Tibial nerve (tissue), 4 donors: ENCODE results near the gene TTC1. TPM values are rescaled to one million over a fixed set of nuclear protein-coding genes. Genes with fewer than 3 reads are reported as not detected.
"Not testable (repeated sequence)": the region's sequence is repeated elsewhere in the genome, so short reads cannot be mapped to it uniquely, and the experiment has no call there.

Experiments
- DNase-seq, 2 donors: peaks; one replicate each; pipeline ENCODE4 v3.0.0-alpha.2; 2019; ENCODE audit warnings: low spot score in 2 of 2
- H3K27ac ChIP-seq, 4 donors: fragments of 200-600 bp; sonication (generic) in 3 of 4; one replicate each; pipeline ENCODE4 v1.5.1; 2017 to 2019; ENCODE audit warnings: mild to moderate bottlenecking in 1 of 4
- H3K27me3 ChIP-seq, 2 donors: fragments of 200-600 bp; sonication (generic) in 1 of 2; one replicate each; pipeline versions ENCODE4 v1.5.1 to v1.6.0; 2017 to 2019
- H3K36me3 ChIP-seq, 3 donors: fragments of 200-600 bp; sonication (generic); one replicate each; pipeline ENCODE4 v1.5.1; 2018 to 2019
- H3K4me1 ChIP-seq, 4 donors: fragments of 200-600 bp; sonication (generic) in 3 of 4; one replicate each; pipeline ENCODE4 v1.5.1; 2017 to 2019
- H3K4me3 ChIP-seq, 4 donors: fragments of 200-600 bp; sonication (generic) in 3 of 4; one replicate each; pipeline ENCODE4 v1.5.1; 2017 to 2019; ENCODE audit warnings: mild to moderate bottlenecking in 1 of 4, moderate library complexity in 1 of 4
- H3K9me3 ChIP-seq, 4 donors: fragments of 200-600 bp; sonication (generic) in 3 of 4; one replicate each; pipeline ENCODE4 v1.5.1; 2017 to 2019
- CTCF ChIP-seq, 5 experiments: fragments of 200-600 bp in 3 of 5; fragments of 450-650 bp in 2 of 5; sonication (generic) in 3 of 5; IDR thresholded peaks; one replicate each; pipeline ENCODE4 v1.5.1; 2016 to 2019; ENCODE audit warnings: antibody characterized with exemption in 5 of 5, mild to moderate bottlenecking in 3 of 5, moderate library complexity in 2 of 5
- EP300 ChIP-seq, 2 donors: sonication (generic); formaldehyde crosslinking; IDR thresholded peaks; one replicate each; pipeline ENCODE4 v1.6.1; 2017; ENCODE audit warnings: antibody characterized with exemption in 2 of 2, mild to moderate bottlenecking in 1 of 2
- POLR2A ChIP-seq, 2 donors: fragments of 450-650 bp; IDR thresholded peaks; one replicate each; pipeline ENCODE4 v1.6.1; 2017; ENCODE audit warnings: antibody characterized with exemption in 2 of 2, mild to moderate bottlenecking in 2 of 2, moderate library complexity in 2 of 2
- WGBS, 2 donors: methylation state at CpG; one replicate each; pipeline ENCODE4 v1.1.5; 2018; 5-methylcytosine and 5-hydroxymethylcytosine counted together
- total RNA-seq, 4 donors: library from RNA; depleted of rRNA; stranded (reverse); fragments of >200 nt; gene quantifications; one replicate each; pipeline ENCODE4 v1.1.0, GENCODE V29; 2016

The TTC1 gene
- total RNA-seq, 4 donors from 2014 or later = 27.6 to 40.4 (median 36.9) TPM

GRCh38 chr5:160060001-160060400 is 51.1 kb downstream of the TTC1 start:
- H3K4me3 ChIP-seq = no peak overlapping the region
- no peaks in the 10 kb centered on the region for H3K4me1 ChIP-seq
- H3K27me3 ChIP-seq = no peaks in the 10 kb centered on the region
- no peak for TF ChIP-seq CTCF (IDR thresholded peaks at IDR 0.05)
- no peak for TF ChIP-seq POLR2A (IDR thresholded peaks at IDR 0.05)
- TF ChIP-seq EP300 (IDR thresholded peaks at IDR 0.05) = no peak
- no peak overlapping the region for H3K27ac ChIP-seq
- peaks cover 0 to 7% (median 0%) of the 10 kb centered on the region in 4 donors for H3K9me3 ChIP-seq
- no peak for DNase-seq
- 75 to 80% methylated on average over 4 of the region's 4 CpGs for WGBS, 2 donors
- H3K36me3 ChIP-seq = peaks cover 0 to 97% (median 1%) of the 10 kb centered on the region in 3 donors

- no peak overlapping the region for H3K27ac ChIP-seq
- H3K4me1 ChIP-seq = no peaks in the 10 kb centered on the region
- WGBS, 2 donors = 74 to 80% methylated on average over 3 of the region's 3 CpGs
- no peak for DNase-seq
- H3K9me3 ChIP-seq = peaks cover 0 to 7% (median 0%) of the 10 kb centered on the region in 4 donors
- H3K27me3 ChIP-seq = no peaks in the 10 kb centered on the region
- H3K36me3 ChIP-seq = peaks cover 0 to 97% (median 5%) of the 10 kb centered on the region in 3 donors
- TF ChIP-seq EP300 (IDR thresholded peaks at IDR 0.05) (no peak), POLR2A (IDR thresholded peaks at IDR 0.05) (no peak), CTCF (IDR thresholded peaks at IDR 0.05) (no peak)
- no peak overlapping the region for H3K4me3 ChIP-seq
These were observed 52.8 kb downstream of the TTC1 start for GRCh38 chr5:160061770-160062169.

- TF ChIP-seq POLR2A (IDR thresholded peaks at IDR 0.05) = no peak
- TF ChIP-seq EP300 (IDR thresholded peaks at IDR 0.05) = no peak
- no peak for TF ChIP-seq CTCF (IDR thresholded peaks at IDR 0.05)
- Histone ChIP-seq H3K36me3 (peaks cover 0 to 97% (median 5%) of the 10 kb centered on the region in 3 donors), H3K27ac (no peak overlapping the region), H3K4me3 (no peak overlapping the region), H3K27me3 (no peaks in the 10 kb centered on the region), H3K9me3 (no peaks in the 10 kb centered on the region), H3K4me1 (no peaks in the 10 kb centered on the region)
- 40 to 81% methylated on average over 1 of the region's 1 CpG for WGBS, 2 donors
- no peak for DNase-seq
These were observed 55.5 kb downstream of the TTC1 start for GRCh38 chr5:160064417-160064810.

- Histone ChIP-seq H3K4me1 (no peaks in the 10 kb centered on the region), H3K36me3 (peaks cover 0 to 97% (median 5%) of the 10 kb centered on the region in 3 donors), H3K27me3 (no peaks in the 10 kb centered on the region), H3K4me3 (no peak overlapping the region), H3K27ac (no peak overlapping the region), H3K9me3 (no peaks in the 10 kb centered on the region)
- WGBS, 2 donors = 73% methylated on average over 9 of the region's 9 CpGs
- no peak for DNase-seq
- TF ChIP-seq EP300 (IDR thresholded peaks at IDR 0.05) (no peak), CTCF (IDR thresholded peaks at IDR 0.05) (no peak), POLR2A (IDR thresholded peaks at IDR 0.05) (no peak)
These were observed 56.2 kb downstream of the TTC1 start for GRCh38 chr5:160064995-160065614.

- peaks cover 0 to 87% (median 5%) of the 10 kb centered on the region in 3 donors for H3K36me3 ChIP-seq
- not testable (repeated sequence) for H3K4me3 ChIP-seq, H3K9me3 ChIP-seq, H3K27ac ChIP-seq, H3K4me1 ChIP-seq, H3K27me3 ChIP-seq, DNase-seq
- 86 to 90% methylated on average over 5 of the region's 5 CpGs for whole genome bisulfite sequencing, 2 donors
These were observed 60.2 kb downstream of the TTC1 start for GRCh38 chr5:160069120-160069519.
